OCI-LY3 (cell line): ENCODE measurements around the gene MED12L.

Experiments used
- EZH2phosphoT487 ChIP-seq: fragments of 200-600 bp; shearing (Covaris generic); IDR thresholded peaks from 2 replicates; pipeline ENCODE4 v1.6.1; 2018; ENCODE audit warnings: antibody characterized with exemption, mixed run types, low read depth
- TF ChIP-seq, protein P1 (sequence below): fragments of 200-600, 300-600 bp; sonication (generic); IDR thresholded peaks from 2 replicates; pipeline ENCODE4 v1.5.1; 2014; ENCODE audit warnings: antibody characterized with exemption, low read length, low read depth

DNA sequence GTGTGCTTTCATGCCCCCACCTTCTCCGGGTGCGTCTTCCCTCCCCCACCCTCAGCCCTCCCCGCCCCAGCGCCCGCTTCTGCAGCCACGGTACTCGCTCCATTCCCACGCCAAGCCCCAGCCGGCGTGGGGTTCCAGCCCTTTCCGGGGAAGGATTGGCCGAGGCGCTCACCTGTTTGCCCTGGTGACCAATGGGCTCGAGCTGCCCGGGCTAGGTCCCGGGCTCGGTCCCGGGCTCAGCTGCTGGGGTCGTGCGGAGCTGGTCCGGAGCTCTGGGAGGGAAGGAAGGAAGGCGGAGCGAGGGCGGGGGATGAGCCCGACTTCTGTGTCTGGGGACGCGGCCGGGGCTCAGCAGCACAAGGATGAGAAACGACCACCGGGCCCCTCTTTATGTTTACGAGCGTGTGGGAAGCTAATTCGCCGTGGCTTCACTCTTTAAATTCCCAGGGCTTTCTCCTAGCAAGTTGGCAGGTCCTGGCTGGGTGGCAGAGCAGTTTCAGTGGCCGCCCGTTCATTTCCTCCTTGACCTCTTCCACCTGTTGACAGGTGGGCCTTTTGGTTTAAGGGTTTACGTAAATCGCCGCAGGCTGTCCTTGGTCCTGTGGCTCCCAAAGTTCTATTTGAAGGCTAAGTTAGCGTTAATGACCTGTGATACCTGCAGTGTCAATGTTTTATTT is 375.4 kb downstream of the MED12L start, which contains the start of gene IGSF10:
- TF ChIP-seq, protein P1, sequence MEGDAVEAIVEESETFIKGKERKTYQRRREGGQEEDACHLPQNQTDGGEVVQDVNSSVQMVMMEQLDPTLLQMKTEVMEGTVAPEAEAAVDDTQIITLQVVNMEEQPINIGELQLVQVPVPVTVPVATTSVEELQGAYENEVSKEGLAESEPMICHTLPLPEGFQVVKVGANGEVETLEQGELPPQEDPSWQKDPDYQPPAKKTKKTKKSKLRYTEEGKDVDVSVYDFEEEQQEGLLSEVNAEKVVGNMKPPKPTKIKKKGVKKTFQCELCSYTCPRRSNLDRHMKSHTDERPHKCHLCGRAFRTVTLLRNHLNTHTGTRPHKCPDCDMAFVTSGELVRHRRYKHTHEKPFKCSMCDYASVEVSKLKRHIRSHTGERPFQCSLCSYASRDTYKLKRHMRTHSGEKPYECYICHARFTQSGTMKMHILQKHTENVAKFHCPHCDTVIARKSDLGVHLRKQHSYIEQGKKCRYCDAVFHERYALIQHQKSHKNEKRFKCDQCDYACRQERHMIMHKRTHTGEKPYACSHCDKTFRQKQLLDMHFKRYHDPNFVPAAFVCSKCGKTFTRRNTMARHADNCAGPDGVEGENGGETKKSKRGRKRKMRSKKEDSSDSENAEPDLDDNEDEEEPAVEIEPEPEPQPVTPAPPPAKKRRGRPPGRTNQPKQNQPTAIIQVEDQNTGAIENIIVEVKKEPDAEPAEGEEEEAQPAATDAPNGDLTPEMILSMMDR: no peak
- no peak for TF ChIP-seq EZH2phosphoT487
